OCI-LY7 (cell line): ENCODE results near the gene KLHL25. TPM values are rescaled to one million over a fixed set of nuclear protein-coding genes. Genes with fewer than 3 reads are reported as not detected.

Experiments used
- BruUV-seq: library from RNA; stranded (reverse); fragments of 400-500 nt; replicated peaks from 2 replicates; lab custom pipeline; 2021; lab: Mats Ljungman, UMichigan
- CTCF ChIA-PET: fragments of 300-600 bp; sonication (Branson Sonifier 250); formaldehyde crosslinking; loops from one replicate; lab custom pipeline; 2022; ENCODE audit warnings: antibody characterized with exemption; ENCODE audit not compliant: unreplicated experiment; lab: Charles Lee
- POLR2A ChIA-PET: fragments of 300-600 bp; sonication (Branson Sonifier 250); formaldehyde crosslinking; loops from one replicate; lab custom pipeline; 2022; ENCODE audit warnings: antibody characterized with exemption; lab: Charles Lee
- DNase-seq: peaks from one replicate; pipeline ENCODE4 v3.0.0-alpha.2; 2015; ENCODE audit warnings: low spot score
- H2AFZ ChIP-seq: fragments of 200-600 bp; sonication (generic), shearing (Covaris generic); 2 replicates; pipeline ENCODE4 v1.6.1; 2014; ENCODE audit warnings: mild to moderate bottlenecking, antibody characterized with exemption, low read length, moderate library complexity
- H3K27ac ChIP-seq: fragments of 200-600 bp; sonication (generic); 2 replicates; pipeline ENCODE4 v1.5.1; 2014; ENCODE audit warnings: mixed run types, low read depth, mild to moderate bottlenecking, moderate library complexity, low read length, inconsistent platforms; ENCODE audit not compliant: poor library complexity, severe bottlenecking
- H3K36me3 ChIP-seq: fragments of 200-600 bp; sonication (generic); 2 replicates; pipeline ENCODE4 v1.6.1; 2014; ENCODE audit warnings: mild to moderate bottlenecking, antibody characterized with exemption, low read length, moderate library complexity, mixed read lengths; ENCODE audit not compliant: insufficient read depth
- H3K4me1 ChIP-seq: fragments of 200-600 bp; sonication (generic); 2 replicates; pipeline ENCODE4 v1.5.1; 2014; ENCODE audit warnings: mild to moderate bottlenecking, low read length; ENCODE audit not compliant: insufficient read depth, poor library complexity, severe bottlenecking
- H3K4me2 ChIP-seq: fragments of 200-600 bp; sonication (generic); 2 replicates; pipeline ENCODE4 v1.6.1; 2014; ENCODE audit warnings: mild to moderate bottlenecking, low read length
- H3K4me3 ChIP-seq: fragments of 200-600 bp; sonication (generic); 2 replicates; pipeline ENCODE4 v1.5.1; 2014; ENCODE audit warnings: mild to moderate bottlenecking, low read depth, low read length; ENCODE audit not compliant: poor library complexity, severe bottlenecking
- H3K79me2 ChIP-seq: fragments of 200-600 bp; sonication (generic); 2 replicates; pipeline ENCODE4 v1.6.1; 2016; ENCODE audit warnings: low read depth, mild to moderate bottlenecking, low read length, moderate library complexity, mixed read lengths; ENCODE audit not compliant: insufficient read depth
- H3K9me2 ChIP-seq: fragments of 200-600 bp; sonication (generic); 2 replicates; pipeline ENCODE4 v1.6.1; 2016; ENCODE audit warnings: mild to moderate bottlenecking, low read length, mixed read lengths; ENCODE audit not compliant: insufficient read depth
- H3K9me3 ChIP-seq: fragments of 200-600 bp; sonication (generic); 2 replicates; pipeline ENCODE4 v1.6.1; 2014; ENCODE audit warnings: mild to moderate bottlenecking, mixed run types, low read length, mixed read lengths
- H4K20me1 ChIP-seq: fragments of 200-600 bp; sonication (generic); 2 replicates; pipeline ENCODE4 v1.6.1; 2014; ENCODE audit warnings: mild to moderate bottlenecking, antibody characterized with exemption, low read length, moderate library complexity, mixed read lengths; ENCODE audit not compliant: insufficient read depth
- EZH2phosphoT487 ChIP-seq: fragments of 200-600 bp; sonication (generic); IDR thresholded peaks from 2 replicates; pipeline ENCODE4 v1.6.1; 2018; ENCODE audit warnings: low read depth, borderline replicate concordance, mild to moderate bottlenecking, mixed run types, antibody characterized with exemption, low read length, moderate library complexity, mixed read lengths
- intact Hi-C: fragments of 100-400 bp; cut with micrococcal nuclease; formaldehyde crosslinking; loops from one replicate; pipeline ENCODE4 v1.10.0; 2022; ENCODE audit not compliant: unreplicated experiment
- total RNA-seq, 2 experiments: library from RNA; depleted of rRNA in 1 of 2; stranded (reverse); fragments of >200 nt in 1 of 2; shearing (Covaris generic) in 1 of 2; gene quantifications; 2 replicates each; pipeline ENCODE4 v1.2.3, GENCODE V29; 2014 to 2022
- TF ChIP-seq, protein P1 (sequence below): fragments of 200-600 bp; sonication (generic); conservative IDR thresholded peaks from 2 replicates; pipeline ENCODE4 v1.5.1; 2014; ENCODE audit warnings: mild to moderate bottlenecking, antibody characterized with exemption, low read length, moderate library complexity, mixed read lengths

KLHL25 gene
- total RNA-seq, 2 experiments from 2014 or later: 5.1 to 7.7 TPM

DNA sequence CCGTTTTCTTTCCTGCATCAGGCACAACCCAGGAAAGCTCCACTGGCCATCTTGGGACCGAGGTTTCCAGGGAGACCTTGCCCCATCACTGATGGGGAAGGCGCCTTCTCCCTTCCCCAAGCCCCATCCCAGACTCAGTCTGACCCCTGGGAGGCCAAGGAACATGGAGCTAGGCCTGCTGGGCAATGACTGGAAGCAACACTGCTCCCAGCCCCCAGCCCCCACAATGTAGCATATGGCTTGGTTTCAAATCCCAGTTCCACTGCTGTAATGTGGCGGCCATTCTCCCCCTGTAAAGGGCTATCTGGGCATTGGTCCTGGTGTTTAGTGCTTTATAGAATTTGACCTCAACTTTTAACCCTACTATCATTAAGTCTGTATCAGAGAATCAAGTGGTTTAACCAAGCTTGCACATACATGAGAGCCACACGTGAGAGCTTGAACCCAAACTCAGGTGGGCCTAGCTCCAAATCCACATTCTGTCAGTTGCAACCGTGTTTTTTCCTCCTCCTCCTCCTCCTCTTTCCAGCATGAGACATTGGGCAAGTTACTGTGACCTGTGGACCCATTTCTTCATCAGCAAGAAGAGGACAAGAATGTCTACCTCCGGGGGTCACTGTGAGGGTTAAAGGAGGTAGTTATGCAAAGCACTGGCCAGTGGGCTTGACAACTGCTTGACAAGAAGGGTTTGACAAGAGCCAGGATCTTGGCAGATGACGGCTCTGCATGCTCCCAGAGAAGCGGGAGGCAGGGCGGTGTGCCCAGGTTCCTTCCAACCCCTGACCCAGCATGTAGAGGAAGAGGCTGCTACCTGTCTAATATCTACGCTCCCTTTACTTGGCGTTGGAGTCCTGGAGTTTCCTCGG, 37.4 kb downstream of the KLHL25 start:
- Histone ChIP-seq H3K9me3 (no peaks in the 10 kb centered on the region), H3K27ac (no peak overlapping the region), H4K20me1 (no peaks in the 10 kb centered on the region), H3K79me2 (no peaks in the 10 kb centered on the region), H3K4me3 (no peak overlapping the region), H2AFZ (no peak overlapping the region), H3K4me1 (no peaks in the 10 kb centered on the region), H3K9me2 (no peaks in the 10 kb centered on the region), H3K36me3 (no peaks in the 10 kb centered on the region), H3K4me2 (no peak overlapping the region)
- CTCF ChIA-PET: interaction anchor here (0.6 kb wide), 1 partner anchor 10 kb away, joined by 3 read pairs; no protein-coding TSS in a partner anchor
- DNase-seq: no peak
- BruUV-seq: no TSS peak
- no peak for TF ChIP-seq EZH2phosphoT487
- TF ChIP-seq, protein P1, sequence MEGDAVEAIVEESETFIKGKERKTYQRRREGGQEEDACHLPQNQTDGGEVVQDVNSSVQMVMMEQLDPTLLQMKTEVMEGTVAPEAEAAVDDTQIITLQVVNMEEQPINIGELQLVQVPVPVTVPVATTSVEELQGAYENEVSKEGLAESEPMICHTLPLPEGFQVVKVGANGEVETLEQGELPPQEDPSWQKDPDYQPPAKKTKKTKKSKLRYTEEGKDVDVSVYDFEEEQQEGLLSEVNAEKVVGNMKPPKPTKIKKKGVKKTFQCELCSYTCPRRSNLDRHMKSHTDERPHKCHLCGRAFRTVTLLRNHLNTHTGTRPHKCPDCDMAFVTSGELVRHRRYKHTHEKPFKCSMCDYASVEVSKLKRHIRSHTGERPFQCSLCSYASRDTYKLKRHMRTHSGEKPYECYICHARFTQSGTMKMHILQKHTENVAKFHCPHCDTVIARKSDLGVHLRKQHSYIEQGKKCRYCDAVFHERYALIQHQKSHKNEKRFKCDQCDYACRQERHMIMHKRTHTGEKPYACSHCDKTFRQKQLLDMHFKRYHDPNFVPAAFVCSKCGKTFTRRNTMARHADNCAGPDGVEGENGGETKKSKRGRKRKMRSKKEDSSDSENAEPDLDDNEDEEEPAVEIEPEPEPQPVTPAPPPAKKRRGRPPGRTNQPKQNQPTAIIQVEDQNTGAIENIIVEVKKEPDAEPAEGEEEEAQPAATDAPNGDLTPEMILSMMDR: no peak
- POLR2A ChIA-PET: interaction anchor here (1.0 kb wide), 1 partner anchor 21 kb away, joined by 3 read pairs; no protein-coding TSS in a partner anchor
- intact Hi-C loops: no loop called here

DNA sequence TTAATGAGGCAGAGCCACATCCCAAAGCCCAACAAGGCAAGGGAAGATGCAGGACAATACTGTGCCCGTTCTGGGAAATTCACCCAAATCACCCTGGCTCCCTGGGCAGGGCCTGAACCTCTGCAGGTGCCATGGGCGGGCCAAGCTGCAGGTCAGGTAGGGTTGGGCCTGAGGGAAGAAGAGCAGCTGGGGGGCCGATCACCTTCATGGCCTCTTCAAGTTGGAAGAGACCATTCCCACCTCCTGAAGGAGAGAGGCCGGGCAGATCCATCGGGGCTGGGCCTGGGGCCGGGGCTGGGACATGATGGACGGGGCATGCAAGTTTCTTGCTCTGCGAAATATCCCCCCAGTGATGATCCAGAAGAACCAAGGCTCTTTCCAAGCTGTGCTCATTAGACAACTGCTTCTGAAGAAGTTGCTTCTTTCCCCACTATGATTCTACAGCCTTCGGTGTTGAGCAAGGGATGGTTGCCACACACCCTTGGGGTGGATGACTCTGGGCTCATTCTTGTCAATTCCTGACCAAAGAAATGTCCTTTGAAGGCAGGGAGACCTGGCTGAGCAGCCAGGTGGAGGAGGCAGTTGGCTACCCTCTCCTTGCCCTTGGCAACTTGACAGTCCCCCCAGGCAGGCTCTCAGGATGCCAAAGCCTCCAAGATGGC, 38.2 kb downstream of the KLHL25 start:
- CTCF ChIA-PET: interaction anchor here (0.6 kb wide), 1 partner anchor 10 kb away, joined by 3 read pairs; no protein-coding TSS in a partner anchor
- no peaks in the 10 kb centered on the region for H3K79me2 ChIP-seq
- no peak overlapping the region for H2AFZ ChIP-seq
- H3K36me3 ChIP-seq: no peaks in the 10 kb centered on the region
- TF ChIP-seq, protein P1: no peak
- POLR2A ChIA-PET: interaction anchor here (1.2 kb wide), 1 partner anchor 40 kb away, joined by 3 read pairs; no protein-coding TSS in a partner anchor
- no peak for DNase-seq
- H3K9me3 ChIP-seq: no peaks in the 10 kb centered on the region
- no TSS peak for BruUV-seq
- no peaks in the 10 kb centered on the region for H3K9me2 ChIP-seq
- no peak overlapping the region for H3K4me3 ChIP-seq
- no peaks in the 10 kb centered on the region for H3K4me1 ChIP-seq
- H4K20me1 ChIP-seq: no peaks in the 10 kb centered on the region
- H3K4me2 ChIP-seq: no peak overlapping the region
- intact Hi-C loops: no loop called here
- no peak overlapping the region for H3K27ac ChIP-seq
